HG03469 (cell line): ENCODE measurements around the gene SUSD2.
"Not testable (repeated sequence)": the region's sequence is repeated elsewhere in the genome, so short reads cannot be mapped to it uniquely, and the experiment has no call there.

Experiments used
- ATAC-seq: cut with Tn5 transposase; IDR thresholded peaks from one replicate; pipeline ENCODE4 v1.9.1; 2021; ENCODE audit warnings: mild to moderate bottlenecking, moderate library complexity, moderate number of reproducible peaks; ENCODE audit not compliant: unreplicated experiment

Gene SUSD2

DNA sequence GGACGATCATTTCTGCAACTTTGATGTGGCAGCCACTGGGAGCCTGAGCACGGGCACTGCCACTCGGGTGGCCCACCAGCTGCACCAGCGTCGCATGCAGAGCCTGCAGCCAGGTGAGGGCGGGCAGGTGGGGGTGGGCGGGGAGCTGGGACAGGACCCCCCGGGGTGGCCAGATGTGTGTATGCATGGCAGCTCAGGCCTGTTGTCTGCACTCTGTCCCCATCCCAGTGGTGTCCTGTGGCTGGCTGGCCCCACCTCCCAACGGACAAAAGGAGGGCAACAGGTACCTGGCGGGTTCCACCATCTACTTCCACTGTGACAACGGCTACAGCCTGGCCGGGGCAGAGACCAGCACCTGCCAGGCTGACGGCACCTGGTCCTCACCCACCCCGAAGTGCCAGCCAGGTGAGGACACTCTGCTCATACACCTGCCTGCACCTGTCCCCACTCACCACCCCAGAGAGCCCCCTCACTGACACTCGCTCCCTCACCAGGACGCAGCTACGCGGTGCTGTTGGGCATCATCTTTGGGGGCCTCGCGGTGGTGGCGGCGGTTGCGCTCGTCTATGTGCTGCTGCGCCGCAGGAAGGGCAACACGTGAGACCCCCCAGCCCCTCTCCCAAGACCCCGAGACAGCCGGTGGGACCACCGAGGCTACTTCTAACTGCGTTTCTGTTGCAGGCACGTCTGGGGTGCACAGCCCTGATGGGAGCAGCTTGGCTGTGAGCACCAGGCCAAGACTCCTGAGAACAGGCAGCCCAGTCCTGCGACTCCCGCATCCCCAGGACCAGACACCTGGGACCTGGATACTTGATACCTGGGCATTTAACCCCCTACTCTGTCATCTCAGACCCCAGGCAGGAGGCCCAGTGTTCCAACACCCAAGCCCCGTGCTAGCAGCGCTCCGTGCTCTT is 6.7 kb downstream of the SUSD2 start:
- ATAC-seq, result no peak

DNA sequence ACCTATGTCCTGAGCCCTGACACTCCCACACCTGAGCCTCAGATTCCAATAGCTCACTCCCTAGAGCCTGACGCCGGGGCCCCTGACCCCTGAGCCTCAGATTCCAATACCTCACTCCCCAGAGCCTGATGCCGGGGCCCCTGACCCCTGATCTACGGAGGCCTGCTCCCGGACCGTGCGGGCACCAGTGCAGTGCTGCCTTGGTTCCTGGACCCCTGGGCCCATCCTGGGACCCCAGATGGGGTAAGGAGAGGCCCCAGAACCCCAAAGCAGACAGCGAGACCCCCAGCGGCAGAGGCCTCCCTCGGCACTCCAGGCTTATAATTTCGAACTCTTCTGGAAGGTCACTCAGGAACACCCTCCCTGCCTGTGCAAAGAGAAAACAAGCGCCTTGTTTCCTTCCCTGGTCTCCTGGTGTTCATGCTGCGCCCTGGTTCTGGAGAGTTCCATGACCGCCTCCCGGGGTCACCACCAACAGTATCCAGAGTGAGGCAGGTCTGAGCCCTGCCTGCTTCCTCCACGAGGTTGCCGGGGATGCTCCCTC is 7.5 kb downstream of the SUSD2 start:
- no peak for ATAC-seq

GRCh38 chr22:24189249-24190158 is 8.2 kb downstream of the SUSD2 start:
- ATAC-seq, result no peak

DNA sequence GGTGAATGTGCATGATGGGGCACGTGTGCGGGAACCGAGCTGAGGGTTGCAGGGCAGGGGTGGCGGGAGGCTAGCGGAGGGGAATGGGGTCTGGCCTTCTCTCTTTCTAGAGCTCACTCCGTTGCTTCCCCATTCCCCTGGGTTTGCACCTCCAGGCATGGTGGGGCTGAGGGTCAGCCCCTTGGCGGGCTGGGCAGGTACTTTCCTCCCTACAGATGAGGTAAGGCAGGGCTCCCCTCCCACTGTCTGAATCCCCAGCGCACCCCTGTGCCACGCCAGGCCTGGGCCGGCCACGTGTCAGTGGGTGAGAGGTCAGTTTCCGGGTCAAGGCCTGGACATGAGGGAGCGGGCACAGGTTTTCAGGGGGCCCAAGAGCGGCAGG is 8.9 kb downstream of the SUSD2 start:
- ATAC-seq, result no peak

DNA sequence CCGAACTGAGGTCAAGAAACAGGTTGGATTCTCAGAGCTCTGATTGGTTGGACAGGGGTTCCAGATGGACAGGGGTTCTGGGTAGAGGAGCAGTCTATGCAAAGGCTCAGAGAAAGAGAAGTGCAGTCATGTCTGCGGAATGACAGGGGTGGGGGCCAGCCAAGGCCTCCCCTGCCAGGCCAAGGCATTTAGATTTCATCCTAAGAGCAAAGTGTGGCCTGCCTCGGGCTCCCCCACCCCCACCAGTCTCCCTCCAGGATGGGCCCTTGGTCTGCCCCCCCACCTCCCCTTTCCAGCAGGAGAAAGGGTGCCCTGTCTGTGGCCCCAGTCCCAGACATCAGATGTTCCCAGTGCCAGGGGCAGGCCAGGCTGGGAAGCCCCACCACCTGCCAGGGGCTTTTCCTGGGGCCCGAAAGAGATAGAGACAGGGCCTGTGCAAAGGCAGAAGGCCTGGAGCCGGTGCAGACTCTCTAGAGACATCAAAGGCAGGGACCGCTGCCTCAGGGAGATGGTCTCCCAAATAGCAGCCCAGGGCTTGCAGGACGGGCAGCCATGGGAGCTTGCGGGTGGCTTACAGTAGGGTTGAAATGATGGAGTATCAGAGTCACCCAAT is 9.4 kb downstream of the SUSD2 start:
- ATAC-seq, result no peak

GRCh38 chr22:24191381-24191841 is 10.1 kb downstream of the SUSD2 start:
- no peak for ATAC-seq

DNA sequence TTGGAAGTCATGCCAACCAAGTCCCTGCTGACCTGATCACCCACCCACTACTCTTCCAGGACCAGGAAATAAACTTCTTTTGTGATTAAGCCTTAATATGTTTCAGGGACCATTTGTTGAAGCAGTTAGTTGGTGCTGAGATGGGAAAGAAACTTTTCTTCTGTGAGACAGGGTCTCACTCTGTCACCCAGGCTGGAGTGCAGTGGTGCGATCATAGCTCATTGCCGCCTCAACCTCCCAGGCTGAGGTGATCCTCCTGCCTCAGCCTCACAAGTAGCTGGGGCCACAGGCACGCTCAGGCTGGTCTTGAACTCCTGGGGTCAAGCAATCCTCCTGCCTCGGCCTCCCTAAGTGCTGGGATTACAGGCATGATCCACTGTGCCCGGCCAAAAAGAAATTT is 10.6 kb downstream of the SUSD2 start:
- no peak for ATAC-seq

GRCh38 chr22:24198682-24199052 is 17.4 kb downstream of the SUSD2 start:
- no peak for ATAC-seq

GRCh38 chr22:24200619-24201212 is 19.4 kb downstream of the SUSD2 start:
- ATAC-seq, result no peak

- ATAC-seq, result no peak
These were observed 20.7 kb downstream of the SUSD2 start for GRCh38 chr22:24201681-24202614.

GRCh38 chr22:24203856-24204255 is 22.6 kb downstream of the SUSD2 start:
- not testable (repeated sequence) for ATAC-seq

DNA sequence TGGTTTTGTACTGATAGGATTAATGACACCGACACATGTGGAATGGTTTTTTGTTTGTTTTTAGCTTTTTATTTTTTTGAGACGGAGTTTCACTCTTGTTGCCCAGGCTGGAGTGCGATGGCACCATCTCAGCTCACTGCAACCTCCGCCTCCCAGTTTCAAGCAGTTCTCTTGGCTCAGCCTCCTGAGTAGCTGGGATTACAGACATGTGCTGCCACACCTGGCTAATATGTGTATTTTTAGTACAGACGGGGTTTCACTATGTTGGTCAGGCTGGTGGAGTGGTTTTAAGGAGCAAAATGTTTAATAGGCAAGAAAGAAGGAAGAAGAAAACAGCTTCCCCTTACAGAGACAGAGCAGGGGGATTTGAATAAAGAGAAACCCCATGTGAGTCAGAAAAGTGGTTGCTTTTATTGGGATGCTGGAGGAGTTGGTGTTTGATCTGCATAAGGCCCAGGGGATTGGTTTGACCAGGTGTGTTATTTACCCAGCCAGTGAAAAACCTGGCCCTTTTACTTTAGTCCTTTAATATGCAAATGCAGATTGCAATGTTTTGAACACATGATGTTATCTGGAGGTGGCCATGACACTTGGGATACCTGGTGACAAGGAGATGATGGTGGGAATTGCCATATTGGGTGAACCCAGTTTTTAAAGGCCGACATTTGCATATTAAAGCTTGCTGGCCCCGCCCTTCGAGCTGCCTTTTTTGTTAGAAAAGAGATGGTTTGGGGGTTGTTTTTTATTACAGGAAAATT is 24.3 kb downstream of the SUSD2 start:
- no peak for ATAC-seq

- not testable (repeated sequence) for ATAC-seq
These were observed 25.4 kb downstream of the SUSD2 start for GRCh38 chr22:24206460-24207263.

DNA sequence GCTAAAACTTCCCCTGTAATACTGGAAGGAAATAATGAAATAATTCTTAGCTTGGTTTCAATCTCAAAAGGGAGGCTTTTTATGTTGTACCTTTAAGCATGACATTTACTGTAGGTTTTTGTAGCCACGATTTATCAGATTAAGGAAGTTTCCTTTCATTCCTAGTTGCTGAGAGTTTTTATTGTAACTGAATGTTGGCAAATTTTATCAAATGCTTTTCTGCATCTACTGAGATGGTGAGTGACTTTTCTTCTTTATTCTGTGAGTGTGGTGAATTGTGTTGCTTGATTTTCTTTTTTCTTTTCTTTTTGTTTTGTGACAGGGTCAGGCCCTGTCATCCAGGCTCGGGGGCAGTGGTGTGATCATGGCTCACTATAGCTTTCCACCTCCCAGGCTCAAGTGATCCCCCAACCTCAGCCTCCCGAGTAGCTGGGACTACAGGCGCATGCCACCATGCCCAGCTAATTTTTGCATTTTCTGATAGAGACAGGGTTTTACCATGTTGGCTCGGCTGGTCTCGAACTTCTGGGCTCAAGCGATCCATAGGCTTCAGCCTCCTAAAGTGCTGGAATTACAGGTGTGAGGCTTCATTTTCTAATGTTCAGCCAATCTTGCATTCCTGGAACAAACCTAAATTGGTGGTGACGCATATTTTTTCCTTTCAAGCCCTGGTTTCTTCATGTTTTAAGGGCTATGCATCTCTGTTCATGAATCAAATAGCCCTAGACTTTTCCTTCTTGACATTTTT is 26.2 kb downstream of the SUSD2 start:
- ATAC-seq, result no peak

DNA sequence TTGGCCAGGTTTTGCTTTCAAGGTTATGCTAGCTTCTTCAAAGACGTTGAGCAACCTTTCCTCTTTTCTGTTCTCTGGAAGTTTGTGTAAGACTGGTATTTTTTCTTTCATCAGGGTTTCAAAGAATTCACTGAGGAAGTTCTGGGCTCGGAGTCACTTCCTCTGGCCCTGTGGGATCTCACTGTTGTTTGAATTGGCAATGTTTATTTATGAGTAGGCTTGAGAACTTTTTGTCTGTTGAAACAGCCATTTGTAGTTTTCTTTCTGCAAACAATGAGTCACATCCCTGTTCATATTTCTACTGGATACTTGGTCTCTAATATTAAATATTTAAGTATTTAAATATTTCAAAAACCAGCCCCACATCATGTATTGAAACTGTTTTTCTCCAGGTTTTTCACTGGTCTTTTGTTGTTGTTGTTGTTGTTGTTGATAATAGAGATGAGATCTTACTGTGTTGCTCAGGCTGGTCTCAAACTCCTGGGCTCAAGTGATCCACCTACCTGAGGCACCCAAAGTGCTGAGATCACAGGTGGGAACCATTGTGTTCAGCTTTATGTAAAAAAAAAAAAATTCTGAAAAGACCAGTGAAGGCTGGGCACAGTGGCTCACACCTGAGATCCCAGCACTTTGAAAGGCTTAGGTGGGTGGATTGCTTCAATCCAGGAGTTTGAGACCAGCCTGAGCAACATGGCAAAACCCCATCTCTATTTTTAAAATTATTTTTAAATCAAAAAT is 26.9 kb downstream of the SUSD2 start:
- ATAC-seq, result no peak

DNA sequence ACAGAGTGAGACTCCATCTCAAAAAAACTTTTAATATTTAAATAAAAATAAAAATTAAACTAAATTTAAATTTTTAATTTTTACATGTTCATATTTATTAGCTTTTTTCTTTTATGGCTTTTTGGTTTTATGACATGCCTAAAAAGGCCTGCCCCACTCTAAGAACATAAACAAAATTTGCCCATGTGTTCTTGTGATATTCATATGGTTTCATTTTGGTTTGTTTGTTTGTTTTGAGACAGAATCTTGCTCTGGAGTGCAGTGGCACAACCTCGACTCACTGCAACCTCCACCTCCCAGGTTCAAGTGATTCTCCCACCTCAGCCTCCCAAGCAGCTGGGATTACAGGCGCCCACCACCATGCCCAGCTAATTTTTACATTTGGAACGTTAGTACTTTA is 27.7 kb downstream of the SUSD2 start:
- no peak for ATAC-seq

DNA sequence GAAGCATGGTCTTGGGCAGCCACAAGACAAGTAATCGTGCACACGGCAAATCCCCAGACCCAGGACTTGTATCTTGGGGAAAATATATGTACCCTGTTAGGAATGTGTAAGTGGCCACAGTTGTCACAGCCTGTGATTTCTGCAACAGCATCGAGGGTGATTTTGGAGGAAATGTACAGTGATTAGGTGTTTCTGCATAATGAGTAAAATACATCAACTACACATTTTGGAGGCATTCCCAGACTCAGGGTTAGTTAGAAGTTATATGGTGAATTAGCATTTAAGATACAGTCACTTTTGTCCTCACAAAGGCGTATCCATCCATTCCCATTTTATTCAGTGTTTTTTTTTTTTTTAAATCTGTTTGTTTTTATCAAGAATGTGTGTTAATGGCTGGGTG is 28.4 kb downstream of the SUSD2 start:
- no peak for ATAC-seq
